Measurements from ENCODE around the gene CAVIN1.
"Not testable (repeated sequence)": the region's sequence is repeated elsewhere in the genome, so short reads cannot be mapped to it uniquely, and the experiment has no call there.

The CAVIN1 gene

GRCh38 chr17:42454987-42455386 is 31.9 kb upstream of the CAVIN1 start:
- not testable (repeated sequence) for H3K27ac ChIP-seq (ENCODE audit: insufficient read depth, low read depth, low read length, poor library complexity, severe bottlenecking); H3K4me3 ChIP-seq (ENCODE audit: insufficient read depth, low read depth, low read length); H3K36me3 ChIP-seq (ENCODE audit: control insufficient read depth, insufficient read depth, low read length); H3K27me3 ChIP-seq (ENCODE audit: control insufficient read depth, insufficient read depth, low read length, poor library complexity, severe bottlenecking); H3K4me1 ChIP-seq (ENCODE audit: control insufficient read depth, insufficient read depth, low read length); H3K9me3 ChIP-seq (ENCODE audit: control insufficient read depth, low read length)
- 92 to 95% methylated on average over 6 of the region's 6 CpGs for WGBS, 2 experiments

GRCh38 chr17:42453439-42453838 is 30.4 kb upstream of the CAVIN1 start:
- Histone ChIP-seq H3K27ac (ENCODE audit: insufficient read depth, low read depth, low read length, poor library complexity, severe bottlenecking) (no peak overlapping the region), H3K36me3 (ENCODE audit: control insufficient read depth, insufficient read depth, low read length) (no peaks in the 10 kb centered on the region), H3K4me1 (ENCODE audit: control insufficient read depth, insufficient read depth, low read length) (no peaks in the 10 kb centered on the region), H3K27me3 (ENCODE audit: control insufficient read depth, insufficient read depth, low read length, poor library complexity, severe bottlenecking) (no peaks in the 10 kb centered on the region), H3K4me3 (ENCODE audit: insufficient read depth, low read depth, low read length) (no peak overlapping the region), H3K9me3 (ENCODE audit: control insufficient read depth, low read length) (no peaks in the 10 kb centered on the region)
- 71 to 90% methylated on average over 1 to 2 of the region's 2 CpGs for WGBS, 2 experiments

GRCh38 chr17:42451270-42451669 is 28.2 kb upstream of the CAVIN1 start:
- H3K4me1 ChIP-seq (ENCODE audit: control insufficient read depth, insufficient read depth, low read length); H3K27ac ChIP-seq (ENCODE audit: insufficient read depth, low read depth, low read length, poor library complexity, severe bottlenecking); H3K27me3 ChIP-seq (ENCODE audit: control insufficient read depth, insufficient read depth, low read length, poor library complexity, severe bottlenecking); H3K36me3 ChIP-seq (ENCODE audit: control insufficient read depth, insufficient read depth, low read length); H3K4me3 ChIP-seq (ENCODE audit: insufficient read depth, low read depth, low read length); H3K9me3 ChIP-seq (ENCODE audit: control insufficient read depth, low read length): not testable (repeated sequence)
- WGBS, 2 experiments, result 92% methylated on average over 5 of the region's 5 CpGs

GRCh38 chr17:42449838-42450237 is 26.8 kb upstream of the CAVIN1 start:
- H3K36me3 ChIP-seq (ENCODE audit: control insufficient read depth, insufficient read depth, low read length); H3K9me3 ChIP-seq (ENCODE audit: control insufficient read depth, low read length); H3K27ac ChIP-seq (ENCODE audit: insufficient read depth, low read depth, low read length, poor library complexity, severe bottlenecking); H3K27me3 ChIP-seq (ENCODE audit: control insufficient read depth, insufficient read depth, low read length, poor library complexity, severe bottlenecking); H3K4me1 ChIP-seq (ENCODE audit: control insufficient read depth, insufficient read depth, low read length); H3K4me3 ChIP-seq (ENCODE audit: insufficient read depth, low read depth, low read length): not testable (repeated sequence)
- no CpG with 5 or more reads among the region's 2 CpGs for WGBS, 2 experiments

- H3K9me3 ChIP-seq (ENCODE audit: control insufficient read depth, low read length); H3K27me3 ChIP-seq (ENCODE audit: control insufficient read depth, insufficient read depth, low read length, poor library complexity, severe bottlenecking); H3K27ac ChIP-seq (ENCODE audit: insufficient read depth, low read depth, low read length, poor library complexity, severe bottlenecking); H3K4me3 ChIP-seq (ENCODE audit: insufficient read depth, low read depth, low read length); H3K36me3 ChIP-seq (ENCODE audit: control insufficient read depth, insufficient read depth, low read length); H3K4me1 ChIP-seq (ENCODE audit: control insufficient read depth, insufficient read depth, low read length): not testable (repeated sequence)
- 95 to 96% methylated on average over 27 of the region's 27 CpGs for WGBS, 2 experiments
Observed at GRCh38 chr17:42449176-42449575, 26.1 kb upstream of the CAVIN1 start.

GRCh38 chr17:42442196-42442565 is 19.1 kb upstream of the CAVIN1 start:
- WGBS, 2 experiments, result 33 to 40% methylated on average over 5 of the region's 5 CpGs
- Histone ChIP-seq H3K4me3 (ENCODE audit: insufficient read depth, low read depth, low read length) (no peak overlapping the region), H3K36me3 (ENCODE audit: control insufficient read depth, insufficient read depth, low read length) (no peaks in the 10 kb centered on the region), H3K4me1 (ENCODE audit: control insufficient read depth, insufficient read depth, low read length) (no peaks in the 10 kb centered on the region), H3K9me3 (ENCODE audit: control insufficient read depth, low read length) (no peaks in the 10 kb centered on the region), H3K27me3 (ENCODE audit: control insufficient read depth, insufficient read depth, low read length, poor library complexity, severe bottlenecking) (no peaks in the 10 kb centered on the region), H3K27ac (ENCODE audit: insufficient read depth, low read depth, low read length, poor library complexity, severe bottlenecking) (no peak overlapping the region)

- no peak overlapping the region for H3K27ac ChIP-seq (ENCODE audit: insufficient read depth, low read depth, low read length, poor library complexity, severe bottlenecking)
Observed at GRCh38 chr17:42441371-42442195, 18.5 kb upstream of the CAVIN1 start.

GRCh38 chr17:42438600-42439567 is 15.8 kb upstream of the CAVIN1 start:
- 78 to 85% methylated on average over 7 to 9 of the region's 9 CpGs for WGBS, 2 experiments
- no peaks in the 10 kb centered on the region for H3K4me1 ChIP-seq (ENCODE audit: control insufficient read depth, insufficient read depth, low read length)

More at GRCh38 chr17:42441371-42442195, 18.5 kb upstream of the CAVIN1 start:
- 73 to 74% methylated on average over 7 of the region's 7 CpGs for WGBS, 2 experiments
- Histone ChIP-seq H3K36me3 (ENCODE audit: control insufficient read depth, insufficient read depth, low read length) (no peaks in the 10 kb centered on the region), H3K27me3 (ENCODE audit: control insufficient read depth, insufficient read depth, low read length, poor library complexity, severe bottlenecking) (no peaks in the 10 kb centered on the region), H3K9me3 (ENCODE audit: control insufficient read depth, low read length) (no peaks in the 10 kb centered on the region), H3K4me3 (ENCODE audit: insufficient read depth, low read depth, low read length) (no peak overlapping the region), H3K4me1 (ENCODE audit: control insufficient read depth, insufficient read depth, low read length) (no peaks in the 10 kb centered on the region)

GRCh38 chr17:42436391-42436790 is 13.3 kb upstream of the CAVIN1 start:
- Histone ChIP-seq H3K4me1 (ENCODE audit: control insufficient read depth, insufficient read depth, low read length) (no peaks in the 10 kb centered on the region), H3K27me3 (ENCODE audit: control insufficient read depth, insufficient read depth, low read length, poor library complexity, severe bottlenecking) (no peaks in the 10 kb centered on the region), H3K27ac (ENCODE audit: insufficient read depth, low read depth, low read length, poor library complexity, severe bottlenecking) (no peak overlapping the region), H3K36me3 (ENCODE audit: control insufficient read depth, insufficient read depth, low read length) (no peaks in the 10 kb centered on the region), H3K9me3 (ENCODE audit: control insufficient read depth, low read length) (no peaks in the 10 kb centered on the region), H3K4me3 (ENCODE audit: insufficient read depth, low read depth, low read length) (no peak overlapping the region)
- 94% methylated on average over 6 of the region's 6 CpGs for WGBS, 2 experiments

More at GRCh38 chr17:42438600-42439567, 15.8 kb upstream of the CAVIN1 start:
- Histone ChIP-seq H3K36me3 (ENCODE audit: control insufficient read depth, insufficient read depth, low read length) (no peaks in the 10 kb centered on the region), H3K27me3 (ENCODE audit: control insufficient read depth, insufficient read depth, low read length, poor library complexity, severe bottlenecking) (no peaks in the 10 kb centered on the region), H3K9me3 (ENCODE audit: control insufficient read depth, low read length) (no peaks in the 10 kb centered on the region), H3K4me3 (ENCODE audit: insufficient read depth, low read depth, low read length) (no peak overlapping the region), H3K27ac (ENCODE audit: insufficient read depth, low read depth, low read length, poor library complexity, severe bottlenecking) (no peak overlapping the region)

GRCh38 chr17:42431758-42432161 is 8.7 kb upstream of the CAVIN1 start:
- no peak overlapping the region for H3K4me3 ChIP-seq (ENCODE audit: insufficient read depth, low read depth, low read length)
- H3K9me3 ChIP-seq (ENCODE audit: control insufficient read depth, low read length), result no peaks in the 10 kb centered on the region
- no peaks in the 10 kb centered on the region for H3K27me3 ChIP-seq (ENCODE audit: control insufficient read depth, insufficient read depth, low read length, poor library complexity, severe bottlenecking)
- H3K27ac ChIP-seq (ENCODE audit: insufficient read depth, low read depth, low read length, poor library complexity, severe bottlenecking), result no peak overlapping the region
- H3K36me3 ChIP-seq (ENCODE audit: control insufficient read depth, insufficient read depth, low read length), result no peaks in the 10 kb centered on the region
- H3K4me1 ChIP-seq (ENCODE audit: control insufficient read depth, insufficient read depth, low read length), result no peaks in the 10 kb centered on the region
- WGBS, 2 experiments, result 61 to 80% methylated on average over 3 of the region's 3 CpGs
